MM.1S (cell line): ENCODE data around the gene ADIRF.

Experiments used
- DNase-seq: peaks from one replicate; pipeline ENCODE4 v3.0.0-alpha.2; 2015
- H2AFZ ChIP-seq: fragments of 300-600 bp; sonication (generic); 2 replicates; pipeline ENCODE4 v1.6.0; 2016; ENCODE audit warnings: antibody characterized with exemption, low read length
- H3F3A ChIP-seq: fragments of 300-600 bp; sonication (generic); 2 replicates; pipeline ENCODE4 v1.6.1; 2016; ENCODE audit warnings: mild to moderate bottlenecking, antibody characterized with exemption, low read length, moderate library complexity, mixed read lengths; ENCODE audit not compliant: insufficient read depth
- H3K27ac ChIP-seq: fragments of 300-600 bp; sonication (generic); 2 replicates; pipeline ENCODE4 v1.5.1; 2016; ENCODE audit warnings: mild to moderate bottlenecking, low read length
- H3K27me3 ChIP-seq: fragments of 300-600 bp; sonication (generic); replicated peaks from 2 replicates; pipeline ENCODE4 v1.6.0; 2016; ENCODE audit warnings: low read length; ENCODE audit not compliant: insufficient read depth
- H3K36me3 ChIP-seq: fragments of 300-600 bp; sonication (generic); replicated peaks from 2 replicates; pipeline ENCODE4 v1.6.1; 2016; ENCODE audit warnings: mild to moderate bottlenecking, low read length, mixed read lengths; ENCODE audit not compliant: insufficient read depth
- H3K4me1 ChIP-seq: fragments of 300-600 bp; sonication (generic); 2 replicates; pipeline ENCODE4 v1.6.1; 2016; ENCODE audit warnings: low read length, mixed read lengths
- H3K4me2 ChIP-seq: fragments of 300-600 bp; sonication (generic); 2 replicates; pipeline ENCODE4 v1.6.0; 2016; ENCODE audit warnings: low read depth, low read length
- H3K4me3 ChIP-seq: fragments of 300-600 bp; sonication (generic); 2 replicates; pipeline ENCODE4 v1.5.1; 2016; ENCODE audit warnings: low read length, mixed read lengths
- H3K79me2 ChIP-seq: fragments of 300-600 bp; sonication (generic); 2 replicates; pipeline ENCODE4 v1.6.1; 2016; ENCODE audit warnings: mixed run types, low read length, mixed read lengths
- H3K9ac ChIP-seq: fragments of 300-600 bp; sonication (generic); 2 replicates; pipeline ENCODE4 v1.6.1; 2016; ENCODE audit warnings: low read length, mixed read lengths
- H3K9me2 ChIP-seq: fragments of 300-600 bp; sonication (generic); replicated peaks from 2 replicates; pipeline ENCODE4 v1.6.1; 2016; ENCODE audit warnings: mild to moderate bottlenecking, low read length, mixed read lengths; ENCODE audit not compliant: insufficient read depth
- H3K9me3 ChIP-seq: fragments of 300-600 bp; sonication (generic); replicated peaks from 2 replicates; pipeline ENCODE4 v1.6.1; 2016; ENCODE audit warnings: mild to moderate bottlenecking, low read length, mixed read lengths; ENCODE audit not compliant: insufficient read depth
- H4K20me1 ChIP-seq: fragments of 300-600 bp; sonication (generic); 2 replicates; pipeline ENCODE4 v1.6.1; 2016; ENCODE audit warnings: mild to moderate bottlenecking, low read length, moderate library complexity, mixed read lengths; ENCODE audit not compliant: insufficient read depth
- CTCF ChIP-seq: fragments of 300-600 bp; sonication (generic); IDR thresholded peaks from 2 replicates; pipeline ENCODE4 v1.5.1; 2016; ENCODE audit warnings: antibody characterized with exemption, low read length, mixed read lengths
- EZH2 ChIP-seq: fragments of 300-600 bp; sonication (generic); optimal IDR thresholded peaks from 2 replicates; pipeline ENCODE3; 2017; ENCODE audit warnings: low read depth, mild to moderate bottlenecking, antibody characterized with exemption, low read length, mixed read lengths
- EZH2phosphoT487 ChIP-seq: fragments of 300-600 bp; sonication (generic); IDR thresholded peaks from 2 replicates; pipeline ENCODE4 v1.6.1; 2018; ENCODE audit warnings: antibody characterized with exemption, low read length

ADIRF gene

GRCh38 chr10:86967481-86967941, 771 bp upstream of the ADIRF start:
- Histone ChIP-seq H3K27me3 (no peaks in the 10 kb centered on the region), H3K27ac (no peak overlapping the region), H3K4me1 (no peaks in the 10 kb centered on the region), H3K79me2 (no peaks in the 10 kb centered on the region), H3K9me3 (no peaks in the 10 kb centered on the region), H3K36me3 (no peaks in the 10 kb centered on the region), H3K4me2 (no peak overlapping the region), H3K9ac (no peak overlapping the region), H3K4me3 (no peak overlapping the region), H3K9me2 (no peaks in the 10 kb centered on the region), H2AFZ (no peak overlapping the region), H4K20me1 (no peaks in the 10 kb centered on the region), H3F3A (no peaks in the 10 kb centered on the region)
- DNase-seq: no peak
- TF ChIP-seq CTCF: no peak
- TF ChIP-seq EZH2: no peak
- no peak for TF ChIP-seq EZH2phosphoT487

- Histone ChIP-seq H3F3A (no peaks in the 10 kb centered on the region), H2AFZ (no peak overlapping the region), H3K27me3 (no peaks in the 10 kb centered on the region), H3K9me3 (no peaks in the 10 kb centered on the region), H3K4me3 (no peak overlapping the region), H3K9ac (no peak overlapping the region), H3K9me2 (no peaks in the 10 kb centered on the region), H3K27ac (no peak overlapping the region), H3K36me3 (no peaks in the 10 kb centered on the region), H4K20me1 (no peaks in the 10 kb centered on the region), H3K79me2 (no peaks in the 10 kb centered on the region), H3K4me2 (no peak overlapping the region), H3K4me1 (no peaks in the 10 kb centered on the region)
- no peak for TF ChIP-seq EZH2phosphoT487
- no peak for TF ChIP-seq CTCF
- TF ChIP-seq EZH2: no peak
- DNase-seq: no peak
These were observed 693 bp downstream of the ADIRF start for GRCh38 chr10:86968994-86969355.

- H3F3A ChIP-seq: no peaks in the 10 kb centered on the region
- no peak overlapping the region for H2AFZ ChIP-seq
- H3K9me2 ChIP-seq: no peaks in the 10 kb centered on the region
- H3K9ac ChIP-seq: no peak overlapping the region
- no peaks in the 10 kb centered on the region for H3K4me1 ChIP-seq
- no peak overlapping the region for H3K4me2 ChIP-seq
- no peak overlapping the region for H3K4me3 ChIP-seq
- no peaks in the 10 kb centered on the region for H3K9me3 ChIP-seq
- H3K27ac ChIP-seq: no peak overlapping the region
- no peaks in the 10 kb centered on the region for H3K79me2 ChIP-seq
- no peaks in the 10 kb centered on the region for H4K20me1 ChIP-seq
- no peak for TF ChIP-seq CTCF
- TF ChIP-seq EZH2phosphoT487: no peak
- no peak for TF ChIP-seq EZH2
- DNase-seq: no peak
- H3K27me3 ChIP-seq: no peaks in the 10 kb centered on the region
- H3K36me3 ChIP-seq: no peaks in the 10 kb centered on the region
These were observed 1.2 kb downstream of the ADIRF start for GRCh38 chr10:86969421-86970041.
